ENCODE results near the gene C1orf94. TPM values are rescaled to one million over a fixed set of nuclear protein-coding genes. Genes with fewer than 3 reads are reported as not detected.

The C1orf94 gene
- polyA plus RNA-seq, 1 experiment, result 0.10 TPM

DNA sequence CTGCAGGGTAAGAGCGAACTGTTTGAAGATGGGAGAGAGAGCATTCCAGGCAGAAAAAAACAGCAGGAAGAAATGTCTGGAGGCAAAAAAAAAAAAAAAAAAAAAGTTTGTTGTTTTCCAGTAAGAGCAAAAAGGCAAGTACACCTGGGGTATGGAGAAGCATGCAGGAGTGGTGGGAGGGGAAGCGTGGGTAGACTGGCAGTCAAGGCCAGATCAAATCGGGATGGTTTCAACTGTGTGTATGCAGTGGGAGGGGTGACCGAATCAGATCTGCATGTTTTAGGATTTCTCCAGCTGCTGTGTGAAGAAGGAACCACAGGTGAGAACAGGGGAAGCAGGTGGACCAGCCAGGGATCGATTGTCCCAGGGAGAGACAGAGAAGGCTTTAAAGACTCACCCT, 46.4 kb upstream of the C1orf94 start:
- H3K9me3 ChIP-seq (ENCODE audit: control insufficient read depth, insufficient read depth, low read length), result peaks cover 4% of the 10 kb centered on the region
- no peak overlapping the region for H3K4me3 ChIP-seq (ENCODE audit: low read depth, low read length)
- ChIA-PET POLR2A (no interaction called here), CTCF (interaction anchor here (1.6 kb wide), 1 partner anchor 370 kb away, joined by 3 read pairs; no protein-coding TSS in a partner anchor)
- no peaks in the 10 kb centered on the region for H3K27me3 ChIP-seq (ENCODE audit: control insufficient read depth, insufficient read depth, low read length)
- no peak overlapping the region for H3K27ac ChIP-seq (ENCODE audit: low read depth, low read length)
- TF ChIP-seq, protein P1, sequence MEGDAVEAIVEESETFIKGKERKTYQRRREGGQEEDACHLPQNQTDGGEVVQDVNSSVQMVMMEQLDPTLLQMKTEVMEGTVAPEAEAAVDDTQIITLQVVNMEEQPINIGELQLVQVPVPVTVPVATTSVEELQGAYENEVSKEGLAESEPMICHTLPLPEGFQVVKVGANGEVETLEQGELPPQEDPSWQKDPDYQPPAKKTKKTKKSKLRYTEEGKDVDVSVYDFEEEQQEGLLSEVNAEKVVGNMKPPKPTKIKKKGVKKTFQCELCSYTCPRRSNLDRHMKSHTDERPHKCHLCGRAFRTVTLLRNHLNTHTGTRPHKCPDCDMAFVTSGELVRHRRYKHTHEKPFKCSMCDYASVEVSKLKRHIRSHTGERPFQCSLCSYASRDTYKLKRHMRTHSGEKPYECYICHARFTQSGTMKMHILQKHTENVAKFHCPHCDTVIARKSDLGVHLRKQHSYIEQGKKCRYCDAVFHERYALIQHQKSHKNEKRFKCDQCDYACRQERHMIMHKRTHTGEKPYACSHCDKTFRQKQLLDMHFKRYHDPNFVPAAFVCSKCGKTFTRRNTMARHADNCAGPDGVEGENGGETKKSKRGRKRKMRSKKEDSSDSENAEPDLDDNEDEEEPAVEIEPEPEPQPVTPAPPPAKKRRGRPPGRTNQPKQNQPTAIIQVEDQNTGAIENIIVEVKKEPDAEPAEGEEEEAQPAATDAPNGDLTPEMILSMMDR (IDR thresholded peaks at IDR 0.05; ENCODE audit: low read depth, low read length), result no peak
- DNase-seq (ENCODE audit: low read depth, low spot score), result no peak

DNA sequence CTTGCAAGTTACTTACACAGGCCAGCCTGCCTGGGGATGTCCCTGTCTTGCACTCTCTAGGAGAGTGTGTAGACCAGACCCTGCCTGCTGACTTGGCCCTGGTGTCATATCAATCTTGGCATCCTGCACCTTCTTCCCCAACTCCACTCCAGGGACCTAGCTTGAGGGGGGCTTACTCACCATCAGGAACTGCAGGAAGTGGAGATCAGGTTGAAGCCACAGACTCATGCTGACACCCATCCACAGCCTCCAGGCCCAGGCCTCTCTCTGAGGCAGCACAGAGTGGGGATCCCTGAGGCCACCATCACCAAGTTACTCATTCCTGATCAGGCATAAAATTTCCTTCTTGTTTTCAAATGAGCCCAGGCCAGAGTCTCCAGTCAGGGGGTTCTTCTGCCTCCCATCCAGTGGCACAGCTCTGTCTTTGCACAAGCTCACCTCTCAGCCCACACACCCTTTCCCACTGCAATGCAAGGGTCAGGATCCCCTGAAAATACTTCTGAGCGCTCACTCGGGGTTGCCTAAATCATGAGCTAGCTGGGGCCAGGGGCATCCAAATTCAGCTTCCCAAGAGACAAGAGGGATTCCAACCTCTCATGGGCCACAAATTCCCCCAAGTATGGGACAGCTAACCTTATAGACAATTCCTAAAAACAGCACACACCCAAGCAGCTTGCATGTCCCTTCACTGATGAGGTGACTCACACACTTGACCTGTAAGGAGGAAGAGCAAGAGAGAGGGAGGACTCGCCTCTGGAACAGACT, 45.1 kb upstream of the C1orf94 start:
- H3K4me3 ChIP-seq (ENCODE audit: low read depth, low read length), result no peak overlapping the region
- H3K27ac ChIP-seq (ENCODE audit: low read depth, low read length), result no peak overlapping the region
- CTCF ChIA-PET, result no interaction called here
- TF ChIP-seq, protein P1 (IDR thresholded peaks at IDR 0.05; ENCODE audit: low read depth, low read length), result no peak
- peaks cover 4% of the 10 kb centered on the region for H3K9me3 ChIP-seq (ENCODE audit: control insufficient read depth, insufficient read depth, low read length)
- POLR2A ChIA-PET, result no interaction called here
- no peaks in the 10 kb centered on the region for H3K27me3 ChIP-seq (ENCODE audit: control insufficient read depth, insufficient read depth, low read length)
- no peak for DNase-seq (ENCODE audit: low read depth, low spot score)

DNA sequence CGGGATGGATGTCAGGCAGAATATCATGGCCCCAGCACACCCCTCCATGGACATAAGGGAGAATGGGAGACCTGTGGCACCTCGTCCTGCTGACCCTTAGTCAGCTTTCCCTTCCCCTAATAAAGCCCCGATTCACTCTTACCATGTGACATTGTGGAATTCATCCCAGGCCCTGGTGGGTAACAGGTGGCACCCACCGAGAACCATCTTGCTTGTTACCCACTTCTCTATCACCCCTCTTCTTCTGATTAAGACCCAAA, 44.6 kb upstream of the C1orf94 start:
- TF ChIP-seq, protein P1 (IDR thresholded peaks at IDR 0.05; ENCODE audit: low read depth, low read length), result no peak
- H3K4me3 ChIP-seq (ENCODE audit: low read depth, low read length), result no peak overlapping the region
- H3K27me3 ChIP-seq (ENCODE audit: control insufficient read depth, insufficient read depth, low read length), result no peaks in the 10 kb centered on the region
- H3K9me3 ChIP-seq (ENCODE audit: control insufficient read depth, insufficient read depth, low read length), result peaks cover 4% of the 10 kb centered on the region
- ChIA-PET CTCF (no interaction called here), POLR2A (no interaction called here)
- no peak overlapping the region for H3K27ac ChIP-seq (ENCODE audit: low read depth, low read length)
- no peak for DNase-seq (ENCODE audit: low read depth, low spot score)

DNA sequence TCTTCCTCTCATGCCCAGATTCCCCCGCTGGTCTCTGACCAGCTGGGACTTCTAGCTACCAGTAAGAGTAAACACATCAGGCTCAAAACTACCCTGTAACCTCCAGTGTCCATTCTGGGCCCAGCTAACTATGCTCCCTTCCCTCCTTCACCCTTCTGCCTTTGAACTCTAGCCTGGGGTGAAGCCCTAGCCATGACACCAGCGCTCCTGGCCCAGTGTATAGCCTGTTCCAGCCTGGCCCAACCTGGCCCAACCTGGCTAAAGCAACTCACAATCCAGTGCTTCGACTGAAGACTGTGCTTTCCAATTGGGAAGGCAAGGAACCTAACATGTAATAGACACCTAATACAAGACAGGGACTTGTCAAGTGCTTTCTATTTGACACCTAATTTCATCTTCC, 39.3 kb upstream of the C1orf94 start:
- TF ChIP-seq, protein P1 (IDR thresholded peaks at IDR 0.05; ENCODE audit: low read depth, low read length), result no peak
- Histone ChIP-seq H3K9me3 (ENCODE audit: control insufficient read depth, insufficient read depth, low read length) (no peaks in the 10 kb centered on the region), H3K27me3 (ENCODE audit: control insufficient read depth, insufficient read depth, low read length) (no peaks in the 10 kb centered on the region), H3K4me3 (ENCODE audit: low read depth, low read length) (no peak overlapping the region), H3K27ac (ENCODE audit: low read depth, low read length) (no peak overlapping the region)
- no peak for DNase-seq (ENCODE audit: low read depth, low spot score)
- ChIA-PET POLR2A (no interaction called here), CTCF (interaction anchor here (0.9 kb wide), 1 partner anchor 25 kb away, joined by 4 read pairs; no protein-coding TSS in a partner anchor)

DNA sequence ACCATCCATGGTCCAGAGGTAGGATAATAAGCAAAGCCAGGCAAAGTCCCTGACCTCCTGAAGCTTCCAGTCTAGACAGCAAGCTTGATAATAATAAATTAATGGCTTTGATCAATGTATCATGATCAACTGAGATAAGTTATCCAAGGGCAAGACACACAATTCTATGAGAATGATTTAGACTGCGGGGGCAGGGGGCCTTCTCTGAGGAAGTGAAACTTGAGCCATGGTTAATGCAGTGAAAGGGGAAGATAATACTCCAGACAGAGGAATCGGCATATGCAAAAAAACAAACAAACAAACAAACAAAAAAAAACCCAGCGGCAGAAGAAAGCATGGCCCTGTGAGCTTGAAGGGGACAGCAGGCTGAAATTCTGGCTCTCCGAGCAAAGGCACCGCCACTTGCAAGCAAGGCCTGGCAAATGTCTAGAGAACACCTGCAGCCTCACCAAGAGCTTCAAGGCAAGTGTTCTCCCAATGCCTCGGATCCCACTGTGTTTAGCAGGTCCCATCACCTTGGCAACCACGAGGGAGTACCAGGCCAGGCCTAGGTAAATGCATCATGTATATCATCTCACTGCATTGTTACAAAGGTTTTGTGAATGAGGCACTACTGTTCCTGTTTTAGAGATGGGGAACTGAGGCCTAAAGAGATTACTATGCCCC, 36.6 kb upstream of the C1orf94 start:
- POLR2A ChIA-PET, result no interaction called here
- no peak overlapping the region for H3K27ac ChIP-seq (ENCODE audit: low read depth, low read length)
- H3K27me3 ChIP-seq (ENCODE audit: control insufficient read depth, insufficient read depth, low read length), result no peaks in the 10 kb centered on the region
- CTCF ChIA-PET, result interaction anchor here (1.1 kb wide), 1 partner anchor 23 kb away, joined by 3 read pairs; no protein-coding TSS in a partner anchor
- H3K4me3 ChIP-seq (ENCODE audit: low read depth, low read length), result no peak overlapping the region
- H3K9me3 ChIP-seq (ENCODE audit: control insufficient read depth, insufficient read depth, low read length), result no peaks in the 10 kb centered on the region
- no peak for DNase-seq (ENCODE audit: low read depth, low spot score)
- TF ChIP-seq, protein P1 (IDR thresholded peaks at IDR 0.05; ENCODE audit: low read depth, low read length), result no peak
